Measurements from ENCODE around the gene EP300.
A peak's percentile ranks its signal among the peaks of the same experiment; 100 is the strongest.
"Not testable (repeated sequence)": the region's sequence is repeated elsewhere in the genome, so short reads cannot be mapped to it uniquely, and the experiment has no call there.

The EP300 gene

DNA sequence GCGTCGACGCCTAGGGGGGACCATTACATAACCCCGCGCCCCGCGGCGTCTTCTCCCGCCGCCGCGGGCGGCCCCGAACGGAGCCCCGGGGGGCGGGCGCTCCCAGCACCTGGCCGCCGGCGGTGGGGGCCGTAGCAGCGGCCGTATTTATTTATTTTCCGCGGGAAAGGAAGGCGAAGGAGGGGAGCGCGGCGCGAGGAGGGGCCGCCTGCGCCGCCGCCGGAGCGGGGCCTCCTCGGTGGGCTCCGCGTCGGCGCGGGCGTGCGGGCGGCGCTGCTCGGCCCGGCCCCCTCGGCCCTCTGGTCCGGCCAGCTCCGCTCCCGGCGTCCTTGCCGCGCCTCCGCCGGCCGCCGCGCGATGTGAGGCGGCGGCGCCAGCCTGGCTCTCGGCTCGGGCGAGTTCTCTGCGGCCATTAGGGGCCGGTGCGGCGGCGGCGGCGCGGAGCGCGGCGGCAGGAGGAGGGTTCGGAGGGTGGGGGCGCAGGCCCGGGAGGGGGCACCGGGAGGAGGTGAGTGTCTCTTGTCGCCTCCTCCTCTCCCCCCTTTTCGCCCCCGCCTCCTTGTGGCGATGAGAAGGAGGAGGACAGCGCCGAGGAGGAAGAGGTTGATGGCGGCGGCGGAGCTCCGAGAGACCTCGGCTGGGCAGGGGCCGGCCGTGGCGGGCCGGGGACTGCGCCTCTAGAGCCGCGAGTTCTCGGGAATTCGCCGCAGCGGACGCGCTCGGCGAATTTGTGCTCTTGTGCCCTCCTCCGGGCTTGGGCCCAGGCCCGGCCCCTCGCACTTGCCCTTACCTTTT is at the start of gene EP300:
TSS of gene EP300 (plus strand) at position 570 of the 795 bp plus-strand sequence. CDS start 413 bp downstream, outside the sequence.
- DNase-seq: peak; percentile 88

DNA sequence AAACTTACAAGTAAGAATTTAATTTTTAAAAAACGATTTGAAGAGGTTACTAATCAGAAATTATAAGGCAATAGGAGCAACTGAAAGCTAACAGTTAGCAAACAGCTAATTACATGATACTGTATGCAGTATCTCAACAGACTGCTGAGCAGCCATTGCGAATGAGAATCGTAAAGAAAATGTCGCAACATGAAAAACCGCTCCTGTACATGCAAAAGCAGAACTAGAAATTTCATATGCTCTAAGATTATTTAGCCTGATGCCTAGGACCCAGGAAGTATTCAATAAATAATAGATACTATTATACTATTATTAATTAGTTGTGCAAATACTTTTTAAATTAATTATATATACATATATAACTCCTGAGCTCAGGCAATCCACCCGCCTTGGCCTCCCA is 48.7 kb upstream of the EP300 start:
- no peak for DNase-seq

DNA sequence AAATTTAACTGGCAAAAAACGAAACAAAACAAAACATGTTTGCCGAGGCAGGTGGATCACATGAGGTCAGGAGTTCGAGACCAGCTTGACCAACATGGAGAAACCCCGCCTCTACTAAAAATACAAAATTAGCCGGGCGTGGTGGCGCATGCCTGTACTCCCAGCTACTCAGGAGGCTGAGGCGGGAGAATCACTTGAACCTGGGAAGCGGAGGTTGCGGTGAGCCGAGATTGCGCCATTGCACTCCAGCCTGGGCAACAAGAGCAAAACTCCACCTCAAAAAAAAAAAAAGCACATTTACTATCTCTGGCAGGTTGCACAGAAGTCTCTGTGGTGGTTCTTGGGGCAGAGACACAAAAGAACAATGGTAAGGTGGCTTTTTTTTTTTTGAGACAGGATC is 46.8 kb upstream of the EP300 start:
- not testable (repeated sequence) for DNase-seq

DNA sequence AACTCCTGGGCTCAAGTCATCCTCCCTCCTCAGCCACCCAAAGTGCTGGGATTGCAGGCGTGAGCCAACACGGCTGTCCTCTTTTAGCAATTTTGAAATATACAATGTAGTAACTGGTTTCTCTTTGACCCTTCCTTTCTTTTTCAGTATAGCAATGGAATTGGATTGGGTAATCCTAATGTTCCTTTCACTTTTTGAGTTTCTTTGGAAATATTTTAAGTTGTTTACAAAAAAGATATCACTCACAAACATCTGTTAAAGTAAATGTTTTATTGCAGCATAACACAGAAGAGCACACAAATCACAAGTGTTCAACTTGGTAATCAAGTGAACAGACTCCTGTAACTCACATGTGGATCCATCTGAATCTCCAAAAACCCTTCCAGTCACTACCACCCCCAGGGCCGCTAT is 44.6 kb upstream of the EP300 start:
- DNase-seq: no peak

DNA sequence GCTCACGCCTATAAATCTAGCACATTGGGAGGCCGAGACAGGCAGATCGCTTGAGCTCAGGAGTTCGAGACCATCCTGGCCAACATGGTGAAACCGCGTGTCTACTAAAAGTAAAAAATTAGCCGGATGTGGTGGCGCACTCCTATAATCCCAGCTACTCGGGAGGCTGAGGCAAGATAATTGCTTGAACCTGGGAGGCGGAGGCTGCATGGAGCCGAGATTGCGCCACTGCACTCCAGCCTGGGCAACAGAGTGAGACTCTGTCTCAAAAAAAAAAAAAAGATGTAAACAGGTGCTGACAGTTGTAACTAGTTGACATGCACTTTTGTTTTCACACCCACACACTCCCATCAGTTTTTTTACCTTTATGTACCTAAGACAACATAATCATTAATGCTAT is 44.0 kb upstream of the EP300 start:
- DNase-seq: not testable (repeated sequence)

- peak; percentile 72 for DNase-seq
Measured at GRCh38 chr22:41048791-41049717, 43.3 kb upstream of the EP300 start.

DNA sequence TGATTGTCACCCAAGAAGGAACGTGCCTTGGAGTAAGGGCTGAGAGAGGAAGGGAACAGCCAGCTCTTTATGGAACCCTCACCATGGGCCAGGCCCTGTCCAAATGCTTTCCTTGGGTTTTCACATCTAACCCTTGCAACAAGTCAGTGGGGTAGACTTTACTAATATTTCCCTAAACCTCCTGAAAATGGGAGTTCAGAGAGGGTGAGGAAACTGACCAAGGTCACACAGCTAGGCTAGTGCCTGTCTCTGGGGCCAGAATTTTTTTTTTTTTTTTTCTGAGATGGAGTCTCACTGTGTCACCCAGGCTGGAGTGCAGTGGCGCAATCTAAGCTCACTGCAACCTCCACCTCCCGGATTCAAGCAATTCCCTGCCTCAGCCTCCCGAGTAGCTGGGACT is 42.6 kb upstream of the EP300 start:
- DNase-seq: not testable (repeated sequence)

DNA sequence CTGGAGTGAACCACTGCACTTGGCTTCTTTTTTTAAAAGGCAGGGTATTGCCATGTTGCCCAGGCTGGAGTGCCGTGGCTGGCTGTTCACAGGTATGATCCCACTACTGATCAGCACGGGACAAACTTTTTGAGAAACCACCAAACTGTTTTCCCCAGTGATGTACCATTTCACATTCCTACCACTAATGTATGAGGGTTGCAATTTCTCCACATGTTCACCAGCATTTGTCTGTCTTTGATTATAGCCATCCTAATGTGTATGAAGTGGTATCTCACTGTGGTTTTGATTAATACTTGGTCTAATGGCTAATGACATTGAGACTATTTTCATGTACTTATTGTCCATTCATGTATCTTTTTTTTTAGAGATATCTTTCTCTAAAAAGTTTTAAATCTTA is 41.5 kb upstream of the EP300 start:
- DNase-seq: peak; percentile 26

DNA sequence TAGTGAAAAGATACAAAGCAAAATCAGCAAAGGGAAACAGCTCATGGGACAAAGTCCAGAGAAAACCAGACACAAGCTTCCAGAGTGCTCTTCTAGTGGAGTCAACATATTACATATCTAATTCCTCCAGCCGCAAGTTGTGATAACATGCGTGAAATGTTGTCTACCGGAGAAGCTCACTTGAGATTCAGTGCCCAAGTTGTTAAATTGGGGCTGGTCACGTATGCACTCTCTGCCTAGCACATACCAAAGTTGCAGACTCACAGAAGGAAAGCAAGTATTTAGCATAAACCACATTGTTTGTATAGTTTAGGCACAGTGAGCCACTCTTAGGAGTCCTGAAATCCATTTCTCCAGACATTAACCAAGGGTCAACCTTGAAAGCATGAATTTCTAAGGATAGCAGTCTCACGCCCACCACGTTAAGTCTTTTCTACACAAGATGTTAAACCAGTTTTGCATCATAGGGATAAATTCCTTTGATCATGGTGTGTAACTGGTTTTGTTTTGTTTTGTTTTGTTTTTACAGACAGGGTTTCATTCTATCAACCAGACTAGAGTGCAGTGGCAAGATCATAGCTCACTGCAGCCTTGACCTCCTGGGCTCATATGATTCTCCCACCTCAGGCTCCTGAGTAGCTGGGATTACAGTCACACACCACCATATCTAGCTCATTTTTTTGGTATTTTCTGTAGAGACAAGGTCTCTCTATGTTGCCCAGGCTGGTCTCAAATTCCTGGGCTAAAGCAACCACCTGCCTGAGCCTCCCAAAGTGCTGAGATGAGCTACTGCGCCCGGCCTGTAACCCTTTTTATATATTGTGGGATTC is 39.5 kb upstream of the EP300 start:
- DNase-seq: peak; percentile 82

- DNase-seq: no peak
Measured at GRCh38 chr22:41057076-41057475, 35.3 kb upstream of the EP300 start.

- peak; percentile 11 for DNase-seq
Measured at GRCh38 chr22:41062146-41062545, 30.2 kb upstream of the EP300 start.

DNA sequence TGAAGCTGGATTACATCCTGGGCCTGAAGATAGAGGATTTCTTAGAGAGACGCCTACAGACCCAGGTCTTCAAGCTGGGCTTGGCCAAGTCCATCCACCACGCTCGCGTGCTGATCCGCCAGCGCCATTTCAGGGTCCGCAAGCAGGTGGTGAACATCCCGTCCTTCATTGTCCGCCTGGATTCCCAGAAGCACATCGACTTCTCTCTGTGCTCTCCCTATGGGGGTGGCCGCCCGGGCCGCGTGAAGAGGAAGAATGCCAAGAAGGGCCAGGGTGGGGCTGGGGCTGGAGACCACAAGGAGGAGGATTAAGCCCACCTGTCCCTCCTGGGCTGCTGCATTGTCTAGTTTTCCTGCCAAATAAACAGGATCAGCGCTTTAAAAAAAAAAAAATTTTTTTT is 28.1 kb upstream of the EP300 start:
- not testable (repeated sequence) for DNase-seq

GRCh38 chr22:41066341-41066740 is 26.1 kb upstream of the EP300 start:
- DNase-seq: not testable (repeated sequence)

DNA sequence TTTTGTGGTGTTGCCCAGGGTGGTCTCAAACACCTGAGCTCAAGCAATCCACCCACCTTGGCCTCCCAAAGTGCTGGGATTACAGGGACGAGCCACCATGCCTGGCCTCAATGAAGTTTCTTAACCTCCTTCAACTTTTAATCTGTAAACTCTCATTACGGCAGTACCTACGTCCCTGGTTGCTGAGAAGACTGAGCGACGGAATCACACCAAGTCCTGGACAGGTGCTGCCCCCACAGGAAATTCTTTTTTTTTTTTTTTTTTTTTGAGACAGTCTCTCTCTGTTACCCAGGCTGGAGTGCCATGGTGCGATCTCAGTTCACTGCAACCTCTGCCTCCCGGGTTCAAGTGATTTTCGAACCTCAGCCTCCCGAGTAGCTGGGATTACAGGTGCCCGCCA is 24.4 kb upstream of the EP300 start:
- DNase-seq: not testable (repeated sequence)

GRCh38 chr22:41070665-41071331 is 21.6 kb upstream of the EP300 start:
- no peak for DNase-seq

DNA sequence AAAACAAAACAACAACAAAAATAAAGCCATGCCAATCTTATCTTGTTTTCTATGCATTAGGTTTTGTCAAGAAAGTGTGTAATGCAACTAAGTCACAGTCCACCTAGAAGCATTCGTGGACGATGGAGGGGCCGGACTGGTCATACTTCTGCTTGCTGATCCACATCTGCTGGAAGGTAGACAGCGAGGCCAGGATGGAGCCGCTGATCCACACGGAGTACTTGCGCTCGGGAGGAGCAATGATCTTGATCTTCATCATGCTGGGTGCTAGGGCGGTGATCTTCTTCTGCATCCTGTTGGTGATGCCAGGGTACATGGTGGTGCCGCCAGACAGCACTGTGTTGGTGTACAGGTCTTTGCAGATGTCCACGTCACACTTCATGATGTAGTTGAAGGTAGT is 18.3 kb upstream of the EP300 start:
- no peak for DNase-seq

DNA sequence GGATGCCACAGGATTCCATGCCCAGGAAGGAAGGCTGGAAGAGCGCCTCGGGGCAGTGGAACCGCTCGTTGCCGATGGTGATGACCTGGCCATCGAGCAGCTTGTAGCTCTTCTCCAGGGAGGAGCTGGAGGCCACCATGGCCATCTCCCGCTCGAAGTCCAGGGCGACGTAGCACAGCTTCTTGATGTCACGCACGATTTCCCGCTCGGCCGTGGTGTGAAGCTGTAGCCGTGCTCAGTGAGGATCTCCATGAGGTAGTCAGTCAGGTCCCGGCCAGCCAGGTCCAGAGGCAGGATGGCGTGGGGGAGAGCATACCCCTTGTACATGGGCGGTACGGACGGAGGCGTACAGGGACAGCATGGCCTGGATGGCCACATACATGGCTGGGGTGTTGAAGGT is 17.9 kb upstream of the EP300 start:
- no peak for DNase-seq

GRCh38 chr22:41074941-41075710 is 17.3 kb upstream of the EP300 start:
- no peak for DNase-seq

- no peak for DNase-seq
Measured at GRCh38 chr22:41075946-41076345, 16.4 kb upstream of the EP300 start.

GRCh38 chr22:41076857-41077256 is 15.5 kb upstream of the EP300 start:
- DNase-seq: no peak

DNA sequence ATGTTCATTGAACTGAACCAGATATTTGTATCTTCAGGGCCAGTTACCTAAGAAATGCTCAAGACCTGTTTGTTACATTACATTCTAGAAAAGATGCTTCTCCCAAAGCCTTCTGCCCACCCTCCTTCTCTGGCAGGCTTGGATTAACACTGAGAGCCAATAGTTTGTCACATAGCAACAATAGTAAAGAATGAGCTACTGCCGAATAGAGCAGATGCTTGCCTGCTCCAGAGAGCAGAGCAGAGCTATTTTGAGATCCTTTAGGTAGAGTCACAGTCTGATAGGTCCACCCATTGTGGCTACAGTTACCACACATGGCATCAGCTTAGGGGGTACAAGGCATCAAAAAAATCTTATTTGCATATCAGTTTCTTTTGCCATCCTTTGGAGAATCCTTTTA is 13.5 kb upstream of the EP300 start:
- no peak for DNase-seq

GRCh38 chr22:41085842-41086241 is 6.5 kb upstream of the EP300 start:
- DNase-seq: no peak
